Progenitor cell of endocrine pancreas (in vitro differentiated cells): ENCODE measurements around the gene NEK4. TPM values are rescaled to one million over a fixed set of nuclear protein-coding genes. Genes with fewer than 3 reads are reported as not detected.

ENCODE experiments used
- DNase-seq: peaks from one replicate; pipeline ENCODE4 v3.0.0; 2021; ENCODE audit warnings: low spot score; ENCODE audit not compliant: unreplicated experiment
- H3K27ac Mint-ChIP-seq: 2 replicates; pipeline ENCODE4 v1.8.0; 2021; ENCODE audit warnings: mild to moderate bottlenecking, moderate library complexity, mixed read lengths
- H3K27me3 Mint-ChIP-seq: 2 replicates; pipeline ENCODE4 v1.8.0; 2021; ENCODE audit warnings: mixed read lengths
- H3K36me3 Mint-ChIP-seq: 2 replicates; pipeline ENCODE4 v1.8.0; 2022; ENCODE audit warnings: mixed read lengths; ENCODE audit not compliant: insufficient read depth
- H3K4me1 Mint-ChIP-seq: 2 replicates; pipeline ENCODE4 v1.8.0; 2021; ENCODE audit warnings: low read depth, mixed read lengths
- H3K4me3 Mint-ChIP-seq: 2 replicates; pipeline ENCODE4 v1.8.0; 2021; ENCODE audit warnings: low read depth, mild to moderate bottlenecking, moderate library complexity, mixed read lengths
- H3K9me3 Mint-ChIP-seq: 2 replicates; pipeline ENCODE4 v1.8.0; 2021; ENCODE audit warnings: low read depth, mixed read lengths
- CTCF ChIP-seq: fragments of 200-600 bp; sonication (generic); IDR thresholded peaks from one replicate; pipeline ENCODE4 v1.5.0; 2021; ENCODE audit warnings: antibody characterized with exemption, mild to moderate bottlenecking; ENCODE audit not compliant: unreplicated experiment
- total RNA-seq: library from RNA; stranded (reverse); gene quantifications from 2 replicates; pipeline ENCODE4 v1.2.1, GENCODE V29; 2021

NEK4 gene
- total RNA-seq, 1 donor from 2014 or later, result 51.1 TPM

DNA sequence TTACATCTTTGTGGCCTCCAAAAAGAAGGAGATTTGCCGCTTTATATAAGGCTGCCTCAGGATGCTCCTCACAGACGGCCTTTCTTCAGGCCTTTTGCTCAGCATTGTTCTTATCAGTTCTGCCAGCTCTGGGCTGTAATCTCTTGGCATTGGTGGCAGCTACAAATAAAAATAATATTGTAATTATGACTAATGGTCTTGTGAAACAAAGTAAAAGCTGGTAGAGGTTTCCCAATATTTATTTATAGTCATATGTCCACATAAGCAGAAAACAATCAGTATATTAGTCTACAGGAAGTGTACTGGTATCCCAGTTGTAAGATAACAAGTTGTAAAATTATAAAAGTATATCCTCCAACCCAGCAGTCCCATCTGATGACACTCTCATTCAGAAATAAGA is 7.3 kb downstream of the NEK4 start:
- Mint-ChIP-seq H3K36me3 (peaks cover 20% of the 10 kb centered on the region), H3K4me1 (no peaks in the 10 kb centered on the region), H3K27me3 (no peaks in the 10 kb centered on the region), H3K27ac (no peak overlapping the region), H3K9me3 (no peaks in the 10 kb centered on the region), H3K4me3 (no peak overlapping the region)
- no peak for TF ChIP-seq CTCF
- no peak for DNase-seq

DNA sequence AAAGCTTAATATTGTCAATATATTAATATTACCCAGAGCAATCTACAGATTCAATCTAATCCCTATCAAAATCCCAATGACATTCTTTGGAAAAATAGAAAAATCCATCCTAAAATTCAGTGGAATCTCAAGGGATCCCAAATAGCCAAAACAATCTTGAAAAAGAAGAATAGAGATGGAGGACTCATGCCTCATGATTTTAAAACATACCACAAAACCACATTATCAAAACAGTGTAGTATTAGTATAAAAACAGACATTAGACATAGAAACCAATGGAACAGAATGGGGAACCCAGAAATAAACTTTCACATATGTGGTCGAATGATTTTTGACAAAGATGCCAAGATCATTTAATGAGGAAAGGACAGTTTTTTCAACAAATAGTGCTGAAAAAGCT is 14.6 kb downstream of the NEK4 start:
- TF ChIP-seq CTCF, result no peak
- no peaks in the 10 kb centered on the region for H3K27me3 Mint-ChIP-seq
- H3K9me3 Mint-ChIP-seq, result peaks cover 3% of the 10 kb centered on the region
- H3K27ac Mint-ChIP-seq, result no peak overlapping the region
- H3K4me1 Mint-ChIP-seq, result no peaks in the 10 kb centered on the region
- no peak overlapping the region for H3K4me3 Mint-ChIP-seq
- DNase-seq, result no peak
- peaks cover 45% of the 10 kb centered on the region for H3K36me3 Mint-ChIP-seq

DNA sequence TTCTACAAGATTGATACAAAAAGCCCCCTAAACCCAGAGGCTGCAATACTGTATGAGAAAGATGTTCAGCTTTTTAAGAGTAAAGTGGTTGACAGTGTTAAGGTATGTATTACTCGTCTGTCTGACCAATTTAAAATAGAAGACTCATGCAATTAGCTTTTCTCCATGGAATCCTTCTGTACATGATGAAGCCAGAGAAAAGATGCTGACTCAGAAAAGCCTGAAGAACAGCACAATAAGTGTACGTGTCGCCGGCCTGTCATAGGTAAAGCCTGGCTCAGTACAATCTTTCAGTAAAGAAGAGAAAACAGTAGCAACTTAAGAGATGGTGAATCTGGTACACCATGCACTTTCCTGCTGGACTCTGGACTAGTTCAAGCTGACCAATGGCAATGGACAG is 16.4 kb downstream of the NEK4 start:
- Mint-ChIP-seq H3K9me3 (peaks cover 3% of the 10 kb centered on the region), H3K36me3 (peaks cover 45% of the 10 kb centered on the region), H3K4me3 (no peak overlapping the region), H3K4me1 (no peaks in the 10 kb centered on the region), H3K27ac (no peak overlapping the region), H3K27me3 (no peaks in the 10 kb centered on the region)
- DNase-seq, result no peak
- no peak for TF ChIP-seq CTCF

GRCh38 chr3:52752045-52752660 is 18.6 kb downstream of the NEK4 start:
- no peak overlapping the region for H3K27ac Mint-ChIP-seq
- no peak for DNase-seq
- H3K4me3 Mint-ChIP-seq, result no peak overlapping the region
- H3K4me1 Mint-ChIP-seq, result no peaks in the 10 kb centered on the region
- H3K36me3 Mint-ChIP-seq, result peaks cover 43% of the 10 kb centered on the region
- TF ChIP-seq CTCF, result no peak
- H3K27me3 Mint-ChIP-seq, result no peaks in the 10 kb centered on the region
- peaks cover 3% of the 10 kb centered on the region for H3K9me3 Mint-ChIP-seq

- no peak overlapping the region for H3K4me3 Mint-ChIP-seq
- no peak for TF ChIP-seq CTCF
- no peaks in the 10 kb centered on the region for H3K9me3 Mint-ChIP-seq
- no peaks in the 10 kb centered on the region for H3K27me3 Mint-ChIP-seq
- H3K36me3 Mint-ChIP-seq, result peaks cover 45% of the 10 kb centered on the region
- DNase-seq, result no peak
- peak overlapping the region; percentile 88 for H3K27ac Mint-ChIP-seq
- no peaks in the 10 kb centered on the region for H3K4me1 Mint-ChIP-seq
Measured at GRCh38 chr3:52743721-52744120, 27.0 kb downstream of the NEK4 start.
